Mammary epithelial cell (primary cell): Measurements from ENCODE around the gene CAMK2B.

Source experiments
- CTCF ChIP-seq, 2 donors: IDR thresholded peaks in 1 of 2; conservative IDR thresholded peaks in 1 of 2; 2 replicates each; pipeline ENCODE4 v1.5.1; 2011 to 2012; ENCODE audit warnings: inconsistent platforms in 2 of 2, low read length in 2 of 2, mild to moderate bottlenecking in 2 of 2, control low read depth in 1 of 2, low read depth in 1 of 2; ENCODE audit not compliant: insufficient read depth in 1 of 2; ENCODE audit errors: extremely low read depth in 1 of 2
- EZH2 ChIP-seq: IDR thresholded peaks from 2 replicates; pipeline ENCODE4 v1.6.1; 2012; ENCODE audit warnings: low read length, inconsistent platforms, borderline replicate concordance

GRCh38 chr7:44268671-44269070 lies 56.7 kb downstream of the CAMK2B start:
- TF ChIP-seq CTCF (conservative IDR thresholded peaks at IDR 0.05 in 1 of 2, IDR thresholded peaks at IDR 0.05 in 1 of 2; ENCODE audit: extremely low read depth in 1 of 2, insufficient read depth in 1 of 2, low read depth in 1 of 2, low read length in 2 of 2): no peak
- TF ChIP-seq EZH2: no peak
